GM12878 (cell line): ENCODE data around the gene DDX51.

ENCODE experiments used
- CHD4 ChIP-seq: fragments of 200-600 bp; sonication (generic); IDR thresholded peaks from 2 replicates; pipeline ENCODE4 v1.6.1; 2016; ENCODE audit warnings: mild to moderate bottlenecking
- IKZF2 ChIP-seq, 2 experiments: fragments of 450-650 bp; IDR thresholded peaks; 2 replicates each; pipeline ENCODE4 v1.6.1; 2017; ENCODE audit warnings: mild to moderate bottlenecking in 2 of 2, moderate library complexity in 2 of 2
- MAX ChIP-seq: IDR thresholded peaks from 2 replicates; pipeline ENCODE4 v1.6.1; 2012; ENCODE audit warnings: low read depth, low read length, improper control_type of control experiment
- NR2C2 ChIP-seq: IDR thresholded peaks from 2 replicates; pipeline ENCODE4 v1.6.1; 2011; ENCODE audit warnings: borderline replicate concordance, low read depth; ENCODE audit not compliant: control insufficient read depth, insufficient read length
- POLR2A ChIP-seq: IDR thresholded peaks from 2 replicates; pipeline ENCODE4 v1.6.1; 2011; ENCODE audit warnings: low read depth, mild to moderate bottlenecking, low read length
- POLR2AphosphoS2 ChIP-seq: IDR thresholded peaks from 2 replicates; pipeline ENCODE4 v1.6.1; 2011; ENCODE audit warnings: low read depth, mild to moderate bottlenecking, low read length, improper control_type of control experiment, moderate library complexity
- SIX5 ChIP-seq: IDR thresholded peaks from 2 replicates; pipeline ENCODE4 v1.6.1; 2011; ENCODE audit warnings: mild to moderate bottlenecking, low read depth, low read length, moderate library complexity; ENCODE audit not compliant: severe bottlenecking
- TAF1 ChIP-seq: IDR thresholded peaks from 2 replicates; pipeline ENCODE4 v1.6.1; 2011; ENCODE audit warnings: mild to moderate bottlenecking, low read depth, low read length, borderline replicate concordance
- TCF12 ChIP-seq: IDR thresholded peaks from 2 replicates; pipeline ENCODE4 v1.6.1; 2011; ENCODE audit warnings: low read depth, mild to moderate bottlenecking, low read length
- YY1 ChIP-seq: IDR thresholded peaks from 2 replicates; pipeline ENCODE4 v1.6.1; 2011; ENCODE audit warnings: low read depth, mild to moderate bottlenecking, low read length
- ZZZ3 ChIP-seq: IDR thresholded peaks from 2 replicates; pipeline ENCODE4 v1.6.1; 2011; ENCODE audit warnings: low read depth; ENCODE audit not compliant: control insufficient read depth, insufficient read length
- TF ChIP-seq, protein P1 (sequence below), 3 experiments: IDR thresholded peaks in 2 of 3; conservative IDR thresholded peaks in 1 of 3; 2 replicates each; pipeline ENCODE4 v1.5.1; 2011; ENCODE audit warnings: low read depth in 3 of 3, low read length in 3 of 3, mild to moderate bottlenecking in 3 of 3, control low read depth in 2 of 3, moderate library complexity in 2 of 3, inconsistent platforms in 1 of 3, mixed read lengths in 1 of 3; ENCODE audit not compliant: control insufficient read depth in 2 of 3, insufficient read depth in 1 of 3; ENCODE audit errors: extremely low read depth in 1 of 3
- TF ChIP-seq, protein P2 (sequence below): IDR thresholded peaks from 2 replicates; pipeline ENCODE4 v1.6.1; 2012; ENCODE audit warnings: improper control_type of control experiment, low read depth, low read length; ENCODE audit not compliant: insufficient replicate concordance

DNA sequence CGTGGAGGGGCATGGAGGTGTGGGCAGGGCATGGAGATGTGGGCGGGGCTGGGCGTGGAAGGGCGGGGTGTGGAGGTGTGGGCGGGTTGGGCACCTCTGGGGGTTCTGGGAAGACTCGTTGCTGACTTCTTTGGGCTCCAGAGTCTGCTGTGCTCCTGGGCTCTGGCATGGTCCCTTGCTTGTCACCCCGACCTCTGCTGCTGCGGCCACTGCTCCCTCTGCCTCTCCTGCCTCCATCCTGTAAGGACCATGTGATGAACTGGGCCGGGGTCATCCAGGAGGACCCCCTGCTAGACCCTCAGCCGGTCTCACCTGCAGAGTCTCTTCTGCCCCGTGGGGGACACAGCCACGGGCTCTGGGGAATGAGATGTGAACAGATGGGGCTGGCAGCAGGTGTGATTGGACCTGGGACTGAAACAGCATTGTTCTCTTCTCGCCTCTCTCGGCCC, 15.5 kb upstream of the DDX51 start:
- TF ChIP-seq TAF1 (no peak), SIX5 (no peak), MAX (no peak), POLR2AphosphoS2 (no peak), IKZF2 (IDR thresholded peaks at IDR 0.05) (no peak), YY1 (no peak), ZZZ3 (no peak), POLR2A (no peak), CHD4 (no peak), TCF12 (no peak), NR2C2 (no peak)
- TF ChIP-seq, protein P1, sequence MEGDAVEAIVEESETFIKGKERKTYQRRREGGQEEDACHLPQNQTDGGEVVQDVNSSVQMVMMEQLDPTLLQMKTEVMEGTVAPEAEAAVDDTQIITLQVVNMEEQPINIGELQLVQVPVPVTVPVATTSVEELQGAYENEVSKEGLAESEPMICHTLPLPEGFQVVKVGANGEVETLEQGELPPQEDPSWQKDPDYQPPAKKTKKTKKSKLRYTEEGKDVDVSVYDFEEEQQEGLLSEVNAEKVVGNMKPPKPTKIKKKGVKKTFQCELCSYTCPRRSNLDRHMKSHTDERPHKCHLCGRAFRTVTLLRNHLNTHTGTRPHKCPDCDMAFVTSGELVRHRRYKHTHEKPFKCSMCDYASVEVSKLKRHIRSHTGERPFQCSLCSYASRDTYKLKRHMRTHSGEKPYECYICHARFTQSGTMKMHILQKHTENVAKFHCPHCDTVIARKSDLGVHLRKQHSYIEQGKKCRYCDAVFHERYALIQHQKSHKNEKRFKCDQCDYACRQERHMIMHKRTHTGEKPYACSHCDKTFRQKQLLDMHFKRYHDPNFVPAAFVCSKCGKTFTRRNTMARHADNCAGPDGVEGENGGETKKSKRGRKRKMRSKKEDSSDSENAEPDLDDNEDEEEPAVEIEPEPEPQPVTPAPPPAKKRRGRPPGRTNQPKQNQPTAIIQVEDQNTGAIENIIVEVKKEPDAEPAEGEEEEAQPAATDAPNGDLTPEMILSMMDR (IDR thresholded peaks at IDR 0.05 in 2 of 3, conservative IDR thresholded peaks at IDR 0.05 in 1 of 3; ENCODE audit: control insufficient read depth in 2 of 3, extremely low read depth in 1 of 3, insufficient read depth in 1 of 3, low read depth in 3 of 3, low read length in 3 of 3): no peak
- TF ChIP-seq, protein P2, sequence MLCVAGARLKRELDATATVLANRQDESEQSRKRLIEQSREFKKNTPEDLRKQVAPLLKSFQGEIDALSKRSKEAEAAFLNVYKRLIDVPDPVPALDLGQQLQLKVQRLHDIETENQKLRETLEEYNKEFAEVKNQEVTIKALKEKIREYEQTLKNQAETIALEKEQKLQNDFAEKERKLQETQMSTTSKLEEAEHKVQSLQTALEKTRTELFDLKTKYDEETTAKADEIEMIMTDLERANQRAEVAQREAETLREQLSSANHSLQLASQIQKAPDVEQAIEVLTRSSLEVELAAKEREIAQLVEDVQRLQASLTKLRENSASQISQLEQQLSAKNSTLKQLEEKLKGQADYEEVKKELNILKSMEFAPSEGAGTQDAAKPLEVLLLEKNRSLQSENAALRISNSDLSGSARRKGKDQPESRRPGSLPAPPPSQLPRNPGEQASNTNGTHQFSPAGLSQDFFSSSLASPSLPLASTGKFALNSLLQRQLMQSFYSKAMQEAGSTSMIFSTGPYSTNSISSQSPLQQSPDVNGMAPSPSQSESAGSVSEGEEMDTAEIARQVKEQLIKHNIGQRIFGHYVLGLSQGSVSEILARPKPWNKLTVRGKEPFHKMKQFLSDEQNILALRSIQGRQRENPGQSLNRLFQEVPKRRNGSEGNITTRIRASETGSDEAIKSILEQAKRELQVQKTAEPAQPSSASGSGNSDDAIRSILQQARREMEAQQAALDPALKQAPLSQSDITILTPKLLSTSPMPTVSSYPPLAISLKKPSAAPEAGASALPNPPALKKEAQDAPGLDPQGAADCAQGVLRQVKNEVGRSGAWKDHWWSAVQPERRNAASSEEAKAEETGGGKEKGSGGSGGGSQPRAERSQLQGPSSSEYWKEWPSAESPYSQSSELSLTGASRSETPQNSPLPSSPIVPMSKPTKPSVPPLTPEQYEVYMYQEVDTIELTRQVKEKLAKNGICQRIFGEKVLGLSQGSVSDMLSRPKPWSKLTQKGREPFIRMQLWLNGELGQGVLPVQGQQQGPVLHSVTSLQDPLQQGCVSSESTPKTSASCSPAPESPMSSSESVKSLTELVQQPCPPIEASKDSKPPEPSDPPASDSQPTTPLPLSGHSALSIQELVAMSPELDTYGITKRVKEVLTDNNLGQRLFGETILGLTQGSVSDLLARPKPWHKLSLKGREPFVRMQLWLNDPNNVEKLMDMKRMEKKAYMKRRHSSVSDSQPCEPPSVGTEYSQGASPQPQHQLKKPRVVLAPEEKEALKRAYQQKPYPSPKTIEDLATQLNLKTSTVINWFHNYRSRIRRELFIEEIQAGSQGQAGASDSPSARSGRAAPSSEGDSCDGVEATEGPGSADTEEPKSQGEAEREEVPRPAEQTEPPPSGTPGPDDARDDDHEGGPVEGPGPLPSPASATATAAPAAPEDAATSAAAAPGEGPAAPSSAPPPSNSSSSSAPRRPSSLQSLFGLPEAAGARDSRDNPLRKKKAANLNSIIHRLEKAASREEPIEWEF: no peak
